Esophagus squamous epithelium (tissue), 4 donors: ENCODE data around the gene RFTN1.

ENCODE experiments used
- CTCF ChIP-seq, 6 experiments: fragments of 450-650 bp in 4 of 6; fragments of 200-600 bp in 2 of 6; sonication (generic) in 2 of 6; IDR thresholded peaks; one replicate each; pipeline ENCODE4 v1.5.1; 2016 to 2019; ENCODE audit warnings: antibody characterized with exemption in 6 of 6, mild to moderate bottlenecking in 4 of 6, moderate library complexity in 4 of 6
- POLR2A ChIP-seq, 4 donors: fragments of 450-650 bp; IDR thresholded peaks; one replicate each; pipeline ENCODE4 v1.6.1; 2017; ENCODE audit warnings: antibody characterized with exemption in 4 of 4, mild to moderate bottlenecking in 4 of 4, moderate library complexity in 3 of 4

GRCh38 chr3:16486201-16486600 lies 27.3 kb downstream of the RFTN1 start:
- no peak for TF ChIP-seq CTCF (IDR thresholded peaks at IDR 0.05)
- TF ChIP-seq POLR2A (IDR thresholded peaks at IDR 0.05): no peak
